NCI-H146 treated with DMSO at 0.1 percent for 48 hours (cell line): ENCODE measurements around the gene KCTD20.
A peak's percentile ranks its signal among the peaks of the same experiment; 100 is the strongest.

Experiments used
- DNase-seq: peaks from one replicate; lab custom pipeline; 2025; ENCODE audit not compliant: unreplicated experiment; lab: John Stamatoyannopoulos, UW

The KCTD20 gene

GRCh38 chr6:36492092-36492491, 49.3 kb downstream of the KCTD20 start:
- DNase-seq, result no peak

DNA sequence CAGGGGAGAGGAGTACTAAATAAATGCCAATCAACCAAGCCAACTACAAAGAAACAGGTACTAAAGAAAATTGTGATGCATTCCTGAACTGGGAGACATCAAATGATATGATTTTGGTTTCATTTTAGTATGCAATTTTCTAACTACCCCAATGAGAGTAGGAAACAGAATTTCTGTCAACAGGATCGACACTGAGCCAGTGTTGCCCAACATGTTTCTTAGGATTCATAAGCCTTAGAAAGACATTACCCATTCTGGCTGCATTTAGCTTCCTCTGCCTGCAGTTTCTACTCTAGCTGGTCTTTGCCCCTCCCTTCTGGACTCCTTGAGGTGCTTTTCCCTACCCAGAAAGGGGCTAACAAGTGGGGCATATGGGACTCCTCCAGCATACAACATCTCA, 49.8 kb downstream of the KCTD20 start:
- DNase-seq, result no peak

- no peak for DNase-seq
These were observed 50.5 kb downstream of the KCTD20 start for GRCh38 chr6:36493319-36493718.

GRCh38 chr6:36493859-36494258, 51.1 kb downstream of the KCTD20 start:
- no peak for DNase-seq

- DNase-seq, result no peak
These were observed 52.3 kb downstream of the KCTD20 start for GRCh38 chr6:36495086-36495485.

DNA sequence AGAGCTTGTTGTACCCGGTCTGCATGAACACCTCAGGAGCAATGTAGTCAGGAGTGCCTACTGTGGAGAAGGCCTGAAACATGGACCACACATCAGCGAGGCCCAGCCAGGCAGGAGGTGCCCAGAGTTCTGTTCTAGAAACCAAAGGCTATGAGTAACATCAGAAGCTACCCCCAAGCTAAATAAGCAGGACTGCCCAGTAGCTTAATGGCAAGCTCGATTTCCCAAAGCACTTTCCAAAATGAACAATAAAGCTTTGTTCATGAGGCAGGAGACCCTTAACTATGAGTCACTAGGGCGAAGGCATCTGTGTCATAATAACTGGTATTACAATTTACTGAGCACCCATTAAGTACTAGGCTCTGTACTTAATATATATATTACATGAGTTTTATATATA, 57.1 kb downstream of the KCTD20 start:
- DNase-seq, result no peak

DNA sequence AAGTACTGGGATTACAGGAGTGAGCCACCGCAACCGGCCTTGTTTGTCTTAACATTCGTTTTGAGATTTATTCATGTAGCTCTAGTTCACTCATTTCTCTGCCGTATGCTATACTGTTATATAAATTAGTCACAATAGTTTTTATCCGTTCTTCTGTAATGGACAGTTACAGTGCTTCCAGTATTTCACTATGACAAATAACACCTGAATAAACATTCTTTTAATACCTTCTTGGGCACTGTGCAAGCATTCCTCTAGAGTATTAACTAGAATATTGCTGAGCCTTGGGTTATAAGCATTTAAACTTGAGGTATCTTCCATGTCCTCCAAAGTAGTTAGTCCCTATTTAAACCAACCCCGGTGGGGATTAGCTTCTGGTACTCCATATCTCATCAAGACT, 58.9 kb downstream of the KCTD20 start:
- no peak for DNase-seq

DNA sequence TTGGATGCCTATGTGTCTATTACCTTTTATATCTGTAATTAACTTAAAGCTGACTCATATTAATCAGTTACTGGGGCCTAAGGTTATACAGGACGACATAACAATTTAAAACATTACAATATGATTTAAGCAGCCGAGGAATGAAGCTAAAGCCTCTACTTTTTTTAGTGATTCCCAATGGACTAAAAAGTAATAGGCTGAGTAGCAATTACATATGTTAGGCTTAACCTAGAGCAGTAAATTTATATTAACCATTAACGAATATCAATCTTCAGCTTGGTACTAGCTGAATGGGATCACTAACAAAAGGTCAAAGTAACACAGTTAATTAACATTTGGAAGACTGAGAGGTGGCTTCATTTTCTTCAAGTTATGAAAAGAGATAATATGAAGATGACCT, 61.4 kb downstream of the KCTD20 start:
- DNase-seq, result no peak

GRCh38 chr6:36504982-36505381, 62.2 kb downstream of the KCTD20 start:
- no peak for DNase-seq

GRCh38 chr6:36505744-36506534, 63.1 kb downstream of the KCTD20 start:
- no peak for DNase-seq

DNA sequence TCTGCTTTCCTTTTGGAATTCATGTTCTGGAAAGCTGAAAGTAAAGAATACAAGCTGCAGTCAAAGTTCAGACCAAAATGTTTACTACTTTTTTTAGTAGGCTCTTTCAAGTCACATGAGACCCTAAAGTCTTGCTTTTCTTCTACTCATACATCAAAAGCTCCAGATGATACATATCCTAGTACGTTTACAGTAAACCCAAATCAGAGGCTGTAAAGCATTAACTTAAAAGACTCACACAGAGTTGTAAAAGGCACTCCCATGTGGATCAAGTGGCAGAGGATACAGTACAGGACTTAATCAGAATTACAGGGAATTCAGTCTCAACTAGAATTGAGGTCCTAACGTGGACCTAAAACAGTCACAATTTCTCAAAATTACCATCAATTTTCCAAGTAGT, 63.8 kb downstream of the KCTD20 start:
- DNase-seq, result no peak

DNA sequence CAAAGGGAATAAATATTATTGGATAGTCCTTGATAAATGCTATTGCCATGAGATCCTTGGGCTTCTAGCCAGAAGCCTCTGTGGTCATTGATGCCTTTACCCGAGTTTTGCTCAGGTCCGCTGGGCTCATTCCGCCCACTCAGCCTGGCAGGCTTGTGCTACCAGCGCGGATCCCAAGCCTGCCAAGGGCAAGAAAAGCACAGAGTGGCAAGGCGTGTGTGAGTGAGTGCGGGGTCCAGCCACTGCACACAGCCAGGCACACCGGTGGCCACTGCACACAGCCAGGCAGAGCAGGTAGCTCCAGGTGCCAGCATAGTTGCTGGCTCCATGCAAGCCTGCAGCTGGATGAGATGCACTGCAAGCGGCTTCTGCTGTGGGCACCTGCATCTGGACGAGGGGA, 65.7 kb downstream of the KCTD20 start:
- DNase-seq, result no peak

DNA sequence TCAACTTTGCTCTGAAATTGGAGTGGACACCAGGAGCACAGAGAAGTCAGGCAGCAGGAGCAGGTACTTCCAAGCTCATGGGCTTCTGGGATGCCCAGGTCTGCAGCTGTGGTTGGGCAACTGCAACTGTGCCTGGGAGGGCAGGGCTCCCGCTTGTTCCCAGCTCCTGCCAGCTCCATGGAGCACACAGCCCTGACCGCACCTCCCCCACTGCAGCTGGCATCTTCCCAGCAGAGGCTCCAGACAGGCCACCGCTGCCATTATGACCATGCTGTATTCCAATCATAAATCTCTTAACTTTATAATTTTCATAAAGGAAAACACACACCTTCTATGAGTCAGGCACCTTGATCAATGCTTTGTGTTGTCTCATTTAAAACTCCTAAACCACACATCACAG, 67.6 kb downstream of the KCTD20 start:
- no peak for DNase-seq

DNA sequence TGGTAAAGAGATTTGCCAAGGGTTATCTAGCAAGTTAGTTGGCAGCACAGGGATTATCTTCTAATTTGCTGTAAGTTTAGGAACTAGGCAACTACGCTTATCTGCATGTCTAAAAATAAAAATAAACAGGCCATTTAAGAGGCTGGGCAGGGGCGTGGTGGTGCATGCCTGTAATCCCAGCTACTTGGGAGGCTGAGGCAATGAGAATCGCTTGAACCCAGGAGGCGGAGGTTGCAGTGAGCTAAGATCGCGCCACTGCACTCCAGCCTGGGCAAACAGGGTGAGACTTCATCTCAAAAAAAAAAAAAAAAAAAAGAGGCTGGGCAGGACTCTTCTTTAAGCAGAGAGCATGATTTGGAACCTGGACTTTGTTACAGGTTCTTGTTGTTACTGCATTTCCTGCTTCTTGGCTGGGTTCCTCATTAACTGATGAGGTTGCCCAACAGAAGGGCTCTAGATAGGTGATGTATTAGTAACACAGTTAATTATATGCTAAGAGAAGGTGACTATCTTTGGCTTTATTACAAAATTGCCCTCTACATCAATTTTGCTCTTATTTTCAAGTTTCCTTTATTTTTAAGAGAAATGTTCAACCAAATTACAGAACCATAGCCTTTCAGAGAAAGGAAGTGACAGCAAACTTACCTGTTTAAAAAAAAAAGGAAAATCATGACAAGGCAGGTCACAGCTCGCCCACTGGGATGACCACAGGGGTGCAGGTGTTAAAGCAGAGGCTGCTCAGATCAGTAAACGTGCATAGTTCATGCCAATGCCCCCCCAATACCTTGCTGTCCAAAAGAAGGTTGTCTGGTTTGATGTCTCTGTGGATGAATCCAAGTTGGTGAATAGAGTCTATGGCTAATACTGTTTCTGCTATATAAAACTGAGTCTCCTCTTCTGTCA, 72.0 kb downstream of the KCTD20 start:
- DNase-seq, result peak; percentile 21

DNA sequence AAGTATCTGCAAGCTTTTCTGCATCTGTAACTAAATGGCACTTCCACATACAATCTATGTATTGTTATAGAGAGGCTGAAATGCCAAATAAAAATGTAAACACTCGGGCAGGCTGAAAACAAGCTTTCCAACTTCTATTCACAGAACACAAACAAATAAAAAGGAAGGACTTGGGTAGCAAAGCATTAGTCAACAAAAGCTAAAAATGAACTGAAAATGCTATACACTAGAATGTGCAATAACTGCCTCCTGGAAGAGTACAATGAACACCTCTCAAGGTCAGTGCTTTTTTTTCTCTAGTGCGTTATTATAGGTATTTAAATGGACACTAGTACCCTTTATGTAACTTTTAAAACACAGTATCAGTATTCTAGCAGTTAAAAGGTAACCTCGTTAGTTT, 73.0 kb downstream of the KCTD20 start:
- no peak for DNase-seq

- no peak for DNase-seq
These were observed 73.8 kb downstream of the KCTD20 start for GRCh38 chr6:36516559-36516958.

DNA sequence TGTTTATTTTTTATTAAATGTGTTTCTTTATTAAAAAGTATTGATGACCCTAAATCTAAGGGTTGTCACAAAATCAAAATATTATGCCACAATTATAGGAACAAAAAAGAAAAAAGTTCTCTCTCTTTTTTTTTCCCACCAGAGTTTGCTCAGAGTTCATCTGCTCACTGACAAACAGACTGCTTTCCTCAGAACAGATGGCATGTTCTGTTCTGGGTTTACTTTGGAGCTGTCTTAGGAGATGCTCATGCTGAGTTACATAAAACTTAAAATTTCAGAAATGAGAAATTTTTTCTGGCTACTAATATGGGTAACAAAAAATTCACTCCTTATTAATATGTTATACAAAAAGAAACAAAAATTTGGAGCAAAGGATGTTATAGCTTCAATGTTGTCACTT, 74.2 kb downstream of the KCTD20 start:
- DNase-seq, result no peak

- no peak for DNase-seq
These were observed 74.6 kb downstream of the KCTD20 start for GRCh38 chr6:36517408-36517807.

DNA sequence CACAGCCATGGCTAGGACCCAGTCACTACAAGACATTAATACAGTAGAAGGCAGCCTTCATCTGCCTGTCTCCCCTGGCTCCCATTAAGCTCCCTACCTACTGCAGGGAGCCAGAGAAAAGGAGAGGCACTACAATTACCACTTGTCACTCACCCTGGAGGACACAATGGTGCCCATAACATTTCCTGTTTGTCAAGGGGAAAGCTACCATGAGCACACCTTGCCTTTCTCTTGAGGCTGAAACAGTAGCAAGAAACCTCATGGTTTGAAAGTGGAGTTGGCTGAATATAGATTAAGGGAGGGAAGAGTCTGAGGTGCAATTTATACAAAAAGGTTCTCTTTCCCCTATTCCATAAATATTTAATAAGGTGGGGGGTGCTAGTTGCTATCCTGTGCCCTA, 76.6 kb downstream of the KCTD20 start:
- DNase-seq, result peak; percentile 34

DNA sequence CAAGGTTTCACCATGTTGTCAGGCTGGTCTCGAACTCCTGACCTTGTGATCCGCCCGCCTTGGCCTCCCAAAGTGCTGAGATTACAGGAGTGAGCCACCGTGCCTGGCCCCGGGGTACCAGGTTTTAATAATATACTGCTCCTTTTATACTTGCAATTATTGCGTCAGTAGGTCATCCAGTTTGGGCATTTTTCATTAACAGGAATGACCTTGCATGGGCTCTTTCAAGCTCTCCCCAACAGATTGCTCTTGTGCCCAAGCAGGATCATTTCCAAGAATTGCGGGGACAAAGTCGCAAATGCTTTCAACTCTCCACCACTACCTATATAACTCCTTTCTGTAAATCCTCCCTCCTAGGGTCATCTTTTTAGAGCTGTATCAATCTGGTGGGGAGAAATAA, 80.7 kb downstream of the KCTD20 start:
- no peak for DNase-seq

- DNase-seq, result no peak
These were observed 81.2 kb downstream of the KCTD20 start for GRCh38 chr6:36523936-36524499.

DNA sequence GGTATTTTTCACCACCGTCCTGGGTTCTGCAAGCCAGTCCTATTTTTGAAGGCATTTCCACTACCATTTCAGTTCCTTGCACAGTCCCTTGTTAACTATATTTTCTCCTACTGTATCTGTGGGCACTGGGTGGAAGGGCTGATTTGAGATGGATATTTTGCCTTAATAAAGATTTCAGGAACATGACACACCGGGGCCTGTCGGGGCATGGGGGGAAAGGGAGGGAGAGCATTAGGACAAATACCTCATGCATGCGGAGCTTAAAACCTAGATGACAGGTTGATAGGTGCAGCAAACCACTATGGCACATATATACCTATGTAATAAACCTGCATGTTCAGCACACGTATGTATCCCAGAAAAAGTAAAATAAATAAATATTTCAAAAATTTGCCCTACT, 82.1 kb downstream of the KCTD20 start:
- no peak for DNase-seq
